Spinal cord (tissue), 10 donors: Measurements from ENCODE around the gene SND1. TPM values are rescaled to one million over a fixed set of nuclear protein-coding genes. Genes with fewer than 3 reads are reported as not detected.
"Not testable (repeated sequence)": the region's sequence is repeated elsewhere in the genome, so short reads cannot be mapped to it uniquely, and the experiment has no call there.

ENCODE experiments used
- DNase-seq, 6 donors: peaks; one replicate each; pipeline versions ENCODE4 v3.0.0 to v3.0.0-alpha.2; 2013 to 2015; ENCODE audit warnings: low spot score in 6 of 6, low read depth in 4 of 6
- H3K27ac ChIP-seq: one replicate; pipeline ENCODE4 v1.5.1; 2013; ENCODE audit warnings: low read depth, low read length, control low read depth
- H3K27me3 ChIP-seq: one replicate; pipeline ENCODE4 v1.6.1; 2013; ENCODE audit warnings: low read length; ENCODE audit not compliant: control insufficient read depth, insufficient read depth
- H3K36me3 ChIP-seq: one replicate; pipeline ENCODE4 v1.6.1; 2013; ENCODE audit warnings: low read length; ENCODE audit not compliant: control insufficient read depth, insufficient read depth
- H3K4me1 ChIP-seq: one replicate; pipeline ENCODE4 v1.6.1; 2013; ENCODE audit warnings: low read length; ENCODE audit not compliant: control insufficient read depth, insufficient read depth
- H3K4me3 ChIP-seq: one replicate; pipeline ENCODE4 v1.5.1; 2013; ENCODE audit warnings: low read depth, low read length, control low read depth
- H3K9me3 ChIP-seq: one replicate; pipeline ENCODE4 v1.6.1; 2013; ENCODE audit warnings: low read length; ENCODE audit not compliant: control insufficient read depth, insufficient read depth
- WGBS: methylation state at CpG from one replicate; pipeline ENCODE4 v1.1.5; 2013; ENCODE audit warnings: missing lambda C conversion rate; ENCODE audit not compliant: insufficient coverage; 5-methylcytosine and 5-hydroxymethylcytosine counted together
- polyA plus RNA-seq, 2 donors: library from polyadenylated mRNA; unstranded; fragments of 120-200 nt; gene quantifications; one replicate each; pipeline ENCODE4 v1.2.1, GENCODE V29; 2013; ENCODE audit not compliant: insufficient read length in 2 of 2
- total RNA-seq, 2 donors: library from RNA; depleted of rRNA in 1 of 2; stranded (reverse); fragments of 120-200 nt in 1 of 2; fragments of >200 nt in 1 of 2; gene quantifications; one replicate each; pipeline versions ENCODE4 v1.2.3 to v1.2.4, GENCODE V29; 2013 to 2014
- donor health status: healthy.

SND1 gene
- total and polyA plus RNA-seq, 4 donors, result 72.1 to 125 (median 91.3) TPM

DNA sequence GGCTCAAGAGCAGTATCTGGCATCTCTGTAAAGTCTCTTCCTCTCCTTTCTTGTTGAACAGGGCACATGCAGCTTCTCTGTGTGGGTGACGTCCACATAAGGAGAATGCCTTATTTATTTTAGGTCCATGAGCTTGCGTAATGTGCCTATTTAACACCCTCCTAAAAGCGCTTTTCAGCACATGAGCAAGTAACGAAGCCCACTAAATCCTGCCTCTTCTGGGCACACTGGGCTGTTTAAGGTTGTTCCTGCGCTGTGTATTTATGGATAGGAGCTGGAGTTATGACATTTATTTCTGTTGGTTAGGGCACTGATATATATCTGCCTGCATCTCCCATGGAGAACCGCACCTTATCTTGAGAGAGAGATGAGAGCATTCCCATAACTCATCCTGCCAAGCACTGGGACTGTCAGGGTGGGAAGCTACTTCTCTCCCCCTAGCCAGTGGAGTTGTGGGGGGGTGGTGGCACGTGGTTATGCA lies 303.1 kb downstream of the SND1 start:
- H3K4me1 ChIP-seq, result no peaks in the 10 kb centered on the region
- no peak overlapping the region for H3K27ac ChIP-seq
- H3K9me3 ChIP-seq, result no peaks in the 10 kb centered on the region
- no peak overlapping the region for H3K4me3 ChIP-seq
- H3K36me3 ChIP-seq, result no peaks in the 10 kb centered on the region
- H3K27me3 ChIP-seq, result no peaks in the 10 kb centered on the region
- peak in 1 of 6 donors; percentile 48 for DNase-seq
- no CpG with 5 or more reads among the region's 7 CpGs for WGBS

DNA sequence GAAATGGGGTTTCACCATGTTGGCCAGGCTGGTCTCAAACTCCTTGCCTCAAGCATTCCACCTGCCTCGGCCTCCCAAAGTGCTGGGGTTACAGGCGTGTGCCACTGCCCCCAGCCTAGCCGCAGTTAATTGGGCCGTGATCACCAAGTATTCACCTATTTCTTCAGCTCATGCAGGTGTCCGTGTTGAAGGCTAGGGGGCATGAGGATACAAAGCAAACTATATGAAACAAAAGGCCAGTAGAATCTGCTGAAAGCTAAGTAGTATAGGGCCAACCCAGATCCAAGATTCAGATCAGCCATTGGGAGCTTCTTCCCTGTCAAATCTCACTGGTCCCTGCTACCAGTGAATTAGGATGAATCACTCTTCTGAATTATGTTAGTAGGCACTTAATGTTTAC lies 305.9 kb downstream of the SND1 start:
- WGBS, result 63% methylated on average over 3 of the region's 5 CpGs
- no peaks in the 10 kb centered on the region for H3K27me3 ChIP-seq

DNA sequence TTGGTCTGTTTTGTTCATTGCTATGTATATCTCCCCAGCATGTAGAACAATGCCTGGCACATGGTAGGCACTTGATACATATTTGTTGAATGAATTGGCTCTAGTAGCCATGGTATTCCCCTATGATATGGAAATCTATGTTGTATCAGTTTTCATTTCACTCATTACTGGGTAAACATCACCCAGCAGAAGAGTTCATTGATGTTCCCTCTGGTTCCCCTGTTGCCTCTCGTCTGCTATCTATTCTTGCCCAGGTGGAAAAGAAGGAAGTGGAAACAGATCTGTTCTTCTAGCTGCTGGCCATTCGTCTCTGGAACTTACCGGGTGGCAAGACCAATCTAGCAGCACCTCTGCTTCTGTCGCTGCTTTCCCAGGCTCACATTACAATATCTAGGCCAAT lies 307.8 kb downstream of the SND1 start:
- Histone ChIP-seq H3K27me3 (no peaks in the 10 kb centered on the region), H3K9me3 (no peaks in the 10 kb centered on the region), H3K27ac (no peak overlapping the region), H3K36me3 (no peaks in the 10 kb centered on the region), H3K4me1 (no peaks in the 10 kb centered on the region), H3K4me3 (no peak overlapping the region)
- DNase-seq, result no peak
- 90% methylated on average over 4 of the region's 4 CpGs for WGBS

More for the DNA sequence above, 305.9 kb downstream of the SND1 start:
- Histone ChIP-seq H3K9me3 (no peaks in the 10 kb centered on the region), H3K36me3 (no peaks in the 10 kb centered on the region), H3K4me3 (no peak overlapping the region), H3K27ac (no peak overlapping the region), H3K4me1 (no peaks in the 10 kb centered on the region)
- no peak for DNase-seq

GRCh38 chr7:127961786-127962453 lies 309.9 kb downstream of the SND1 start:
- 70% methylated on average over 2 of the region's 9 CpGs for WGBS
- no peak overlapping the region for H3K4me3 ChIP-seq
- no peaks in the 10 kb centered on the region for H3K36me3 ChIP-seq
- DNase-seq, result peak in 1 of 6 donors; percentile 22
- no peaks in the 10 kb centered on the region for H3K9me3 ChIP-seq
- H3K4me1 ChIP-seq, result no peaks in the 10 kb centered on the region
- H3K27me3 ChIP-seq, result no peaks in the 10 kb centered on the region
- H3K27ac ChIP-seq, result no peak overlapping the region

DNA sequence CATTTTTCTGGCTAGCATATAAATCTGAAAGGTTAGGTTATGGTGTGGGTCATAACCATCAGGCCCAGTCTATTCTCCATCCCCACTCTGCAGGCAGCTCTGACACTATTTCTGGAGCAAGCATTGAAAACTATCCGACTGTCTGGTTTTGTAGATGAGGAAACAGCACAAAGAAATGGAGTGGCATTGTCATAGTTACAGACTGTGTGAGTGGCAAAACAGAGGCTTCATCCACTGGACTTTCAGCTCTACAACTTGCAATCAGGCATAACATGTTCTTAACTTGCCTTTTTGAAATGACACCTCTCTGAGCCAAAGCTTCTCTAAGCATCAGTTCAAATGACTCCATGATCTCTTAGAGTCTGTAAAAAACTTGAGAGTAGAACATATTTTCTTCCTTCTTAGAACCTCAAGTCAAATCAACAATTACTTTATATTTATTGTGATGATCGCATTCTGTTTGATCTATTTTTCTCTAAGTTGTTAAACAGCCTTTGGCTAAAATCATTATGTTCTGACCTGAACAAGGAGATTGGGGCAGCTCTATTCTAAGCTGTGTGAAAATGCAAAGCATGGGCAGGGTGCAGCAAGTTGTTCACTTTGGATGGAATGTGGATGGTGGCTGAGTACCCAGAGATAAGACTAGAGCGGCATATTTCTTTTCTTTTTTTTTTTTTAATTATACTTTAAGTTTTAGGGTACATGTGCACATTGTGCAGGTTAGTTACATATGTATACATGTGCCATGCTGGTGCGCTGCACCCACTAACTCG lies 310.8 kb downstream of the SND1 start:
- Histone ChIP-seq H3K36me3 (no peaks in the 10 kb centered on the region), H3K27ac (no peak overlapping the region), H3K27me3 (no peaks in the 10 kb centered on the region), H3K4me1 (no peaks in the 10 kb centered on the region), H3K9me3 (no peaks in the 10 kb centered on the region), H3K4me3 (no peak overlapping the region)
- WGBS, result no CpG with 5 or more reads among the region's 5 CpGs
- DNase-seq, result no peak

DNA sequence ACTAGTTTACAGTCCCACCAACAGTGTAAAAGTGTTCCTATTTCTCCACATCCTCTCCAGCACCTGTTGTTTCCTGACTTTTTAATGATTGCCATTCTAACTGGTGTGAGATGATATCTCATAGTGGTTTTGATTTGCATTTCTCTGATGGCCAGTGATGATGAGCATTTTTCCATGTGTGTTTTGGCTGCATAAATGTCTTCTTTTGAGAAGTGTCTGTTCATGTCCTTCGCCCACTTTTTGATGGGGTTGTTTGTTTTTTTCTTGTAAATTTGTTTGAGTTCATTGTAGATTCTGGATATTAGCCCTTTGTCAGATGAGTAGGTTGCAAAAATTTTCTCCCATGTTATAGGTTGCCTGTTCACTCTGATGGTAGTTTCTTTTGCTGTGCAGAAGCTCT lies 311.9 kb downstream of the SND1 start:
- not testable (repeated sequence) for H3K36me3 ChIP-seq, H3K4me3 ChIP-seq, DNase-seq, H3K9me3 ChIP-seq, H3K4me1 ChIP-seq, H3K27ac ChIP-seq, H3K27me3 ChIP-seq
- no CpG with 5 or more reads among the region's 1 CpG for WGBS

- DNase-seq, result no peak
- Histone ChIP-seq H3K27ac (no peak overlapping the region), H3K4me3 (no peak overlapping the region), H3K27me3 (no peaks in the 10 kb centered on the region), H3K36me3 (no peaks in the 10 kb centered on the region), H3K4me1 (peaks cover 6% of the 10 kb centered on the region), H3K9me3 (no peaks in the 10 kb centered on the region)
- WGBS, result no CpG with 5 or more reads among the region's 2 CpGs
Observed at GRCh38 chr7:127967281-127967680, 315.3 kb downstream of the SND1 start.

DNA sequence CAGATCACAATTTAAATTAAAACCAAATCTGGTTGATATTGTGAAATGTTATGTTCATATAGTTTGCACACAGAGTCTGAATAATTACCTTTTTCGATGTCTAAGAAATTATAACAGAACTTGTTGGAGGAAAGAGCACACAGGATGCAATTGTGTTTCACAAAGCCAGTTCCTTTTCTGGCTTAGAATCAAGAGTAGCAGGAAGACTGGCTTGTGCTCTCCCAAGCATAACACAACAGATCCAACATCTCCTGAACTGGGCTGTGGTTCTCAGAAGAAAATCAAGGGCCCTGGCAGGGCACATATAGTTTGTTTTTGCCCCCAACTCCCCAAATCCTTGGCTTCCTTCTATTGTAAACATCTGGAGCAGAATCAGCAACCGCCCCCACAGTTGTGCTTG lies 316.6 kb downstream of the SND1 start:
- no peaks in the 10 kb centered on the region for H3K9me3 ChIP-seq
- H3K4me3 ChIP-seq, result no peak overlapping the region
- DNase-seq, result peak in 1 of 6 donors; percentile 60
- H3K27me3 ChIP-seq, result no peaks in the 10 kb centered on the region
- peaks cover 6% of the 10 kb centered on the region for H3K4me1 ChIP-seq
- H3K27ac ChIP-seq, result peak overlapping the region; percentile 36
- WGBS, result 80% methylated on average over 1 of the region's 2 CpGs
- H3K36me3 ChIP-seq, result no peaks in the 10 kb centered on the region

GRCh38 chr7:127973832-127974231 lies 321.8 kb downstream of the SND1 start:
- H3K9me3 ChIP-seq, result no peaks in the 10 kb centered on the region
- H3K27me3 ChIP-seq, result no peaks in the 10 kb centered on the region
- H3K4me3 ChIP-seq, result no peak overlapping the region
- H3K36me3 ChIP-seq, result peaks cover 3% of the 10 kb centered on the region
- H3K27ac ChIP-seq, result no peak overlapping the region
- H3K4me1 ChIP-seq, result peaks cover 37% of the 10 kb centered on the region
- peak in 2 of 6 donors; percentile 61 to 64 for DNase-seq
